GM18517 (cell line): Measurements from ENCODE around the gene LIMS2.

Experiments
- ATAC-seq: cut with Tn5 transposase; IDR thresholded peaks from one replicate; pipeline ENCODE4 v1.9.1; 2021; ENCODE audit warnings: mild to moderate bottlenecking, moderate library complexity; ENCODE audit not compliant: unreplicated experiment

LIMS2 gene

GRCh38 chr2:127674241-127675209 lies 805 bp downstream of the LIMS2 start:
- ATAC-seq: no peak

- ATAC-seq: no peak
Measured at GRCh38 chr2:127673291-127674069, 1.9 kb downstream of the LIMS2 start.

GRCh38 chr2:127672341-127673224 lies 2.7 kb downstream of the LIMS2 start:
- no peak for ATAC-seq

GRCh38 chr2:127671557-127672302 lies 3.6 kb downstream of the LIMS2 start:
- no peak for ATAC-seq

GRCh38 chr2:127670957-127671290 lies 4.4 kb downstream of the LIMS2 start:
- ATAC-seq: no peak

GRCh38 chr2:127670055-127670956 lies 5.0 kb downstream of the LIMS2 start:
- ATAC-seq: no peak

- ATAC-seq: no peak
Measured at GRCh38 chr2:127669056-127669455, 6.3 kb downstream of the LIMS2 start.

- ATAC-seq: no peak
Measured at GRCh38 chr2:127665267-127665893, 9.9 kb downstream of the LIMS2 start.

- ATAC-seq: no peak
Measured at GRCh38 chr2:127664895-127665225, 10.5 kb downstream of the LIMS2 start.

GRCh38 chr2:127664065-127664894 lies 11.1 kb downstream of the LIMS2 start:
- no peak for ATAC-seq

GRCh38 chr2:127663566-127664064 lies 11.7 kb downstream of the LIMS2 start:
- ATAC-seq: no peak

- ATAC-seq: no peak
Measured at GRCh38 chr2:127662937-127663565, 12.3 kb downstream of the LIMS2 start.

- ATAC-seq: no peak
Measured at GRCh38 chr2:127661949-127662510, 13.3 kb downstream of the LIMS2 start.

- no peak for ATAC-seq
Measured at GRCh38 chr2:127661072-127661649, 14.2 kb downstream of the LIMS2 start.

GRCh38 chr2:127660291-127660578 lies 15.1 kb downstream of the LIMS2 start:
- ATAC-seq: no peak

- no peak for ATAC-seq
Measured at GRCh38 chr2:127659408-127660290, 15.7 kb downstream of the LIMS2 start.
